Neural cell (in vitro differentiated cells): Measurements from ENCODE around the gene IFRD1.

Experiments
- EP300 ChIP-seq: fragments of 450-650 bp; conservative IDR thresholded peaks from 2 replicates; pipeline ENCODE4 v1.6.1; 2014; ENCODE audit warnings: antibody characterized with exemption, mild to moderate bottlenecking, moderate library complexity; ENCODE audit not compliant: poor library complexity, severe bottlenecking
- POLR2AphosphoS5 ChIP-seq: IDR thresholded peaks from 2 replicates; pipeline ENCODE4 v1.6.1; 2012
- RAD21 ChIP-seq: fragments of 450-650 bp; conservative IDR thresholded peaks from 2 replicates; pipeline ENCODE4 v1.6.1; 2014; ENCODE audit warnings: antibody characterized with exemption, mild to moderate bottlenecking, moderate library complexity
- REST ChIP-seq: IDR thresholded peaks from 2 replicates; pipeline ENCODE4 v1.6.1; 2012; ENCODE audit warnings: borderline replicate concordance
- TAF1 ChIP-seq: IDR thresholded peaks from 2 replicates; pipeline ENCODE4 v1.6.1; 2012; ENCODE audit warnings: low read depth
- TF ChIP-seq, protein P1 (sequence below): fragments of 450-650 bp; IDR thresholded peaks from 2 replicates; pipeline ENCODE4 v1.5.1; 2014; ENCODE audit warnings: antibody characterized with exemption, mild to moderate bottlenecking, moderate library complexity; ENCODE audit not compliant: poor library complexity, severe bottlenecking

DNA sequence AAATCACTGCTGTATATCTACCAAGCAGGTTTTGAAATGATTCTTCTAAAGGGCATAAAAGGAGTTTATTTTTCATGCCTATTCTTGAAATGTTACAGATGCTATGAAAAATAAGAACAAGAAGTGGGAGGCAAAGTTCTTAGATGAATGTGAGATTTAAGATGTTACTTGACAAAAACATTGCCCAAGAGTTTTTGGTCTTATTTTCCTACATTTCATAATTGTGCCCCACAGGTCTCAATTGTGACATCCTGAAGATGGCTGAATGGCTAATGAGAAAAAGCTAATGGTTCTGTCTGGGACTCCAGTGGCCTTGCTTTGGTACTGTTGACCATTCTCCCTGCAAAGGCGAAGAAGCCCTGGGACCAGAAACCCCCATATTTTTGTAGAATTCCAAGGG, 43.0 kb upstream of the IFRD1 start:
- TF ChIP-seq REST (no peak), EP300 (no peak), RAD21 (no peak), TAF1 (no peak), POLR2AphosphoS5 (no peak)
- TF ChIP-seq, protein P1, sequence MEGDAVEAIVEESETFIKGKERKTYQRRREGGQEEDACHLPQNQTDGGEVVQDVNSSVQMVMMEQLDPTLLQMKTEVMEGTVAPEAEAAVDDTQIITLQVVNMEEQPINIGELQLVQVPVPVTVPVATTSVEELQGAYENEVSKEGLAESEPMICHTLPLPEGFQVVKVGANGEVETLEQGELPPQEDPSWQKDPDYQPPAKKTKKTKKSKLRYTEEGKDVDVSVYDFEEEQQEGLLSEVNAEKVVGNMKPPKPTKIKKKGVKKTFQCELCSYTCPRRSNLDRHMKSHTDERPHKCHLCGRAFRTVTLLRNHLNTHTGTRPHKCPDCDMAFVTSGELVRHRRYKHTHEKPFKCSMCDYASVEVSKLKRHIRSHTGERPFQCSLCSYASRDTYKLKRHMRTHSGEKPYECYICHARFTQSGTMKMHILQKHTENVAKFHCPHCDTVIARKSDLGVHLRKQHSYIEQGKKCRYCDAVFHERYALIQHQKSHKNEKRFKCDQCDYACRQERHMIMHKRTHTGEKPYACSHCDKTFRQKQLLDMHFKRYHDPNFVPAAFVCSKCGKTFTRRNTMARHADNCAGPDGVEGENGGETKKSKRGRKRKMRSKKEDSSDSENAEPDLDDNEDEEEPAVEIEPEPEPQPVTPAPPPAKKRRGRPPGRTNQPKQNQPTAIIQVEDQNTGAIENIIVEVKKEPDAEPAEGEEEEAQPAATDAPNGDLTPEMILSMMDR = no peak
